ENCODE measurements around the gene SLC25A45.

- TF ChIP-seq CTCF (IDR thresholded peaks at IDR 0.05 in 4 of 5, conservative IDR thresholded peaks at IDR 0.05 in 1 of 5), result no peak
- no peak for TF ChIP-seq POLR2A (IDR thresholded peaks at IDR 0.05)
These were observed 8.4 kb downstream of the SLC25A45 start for GRCh38 chr11:65373839-65374580.
